Measurements from ENCODE around the gene CALN1. TPM values are rescaled to one million over a fixed set of nuclear protein-coding genes. Genes with fewer than 3 reads are reported as not detected.

The CALN1 gene
- total and polyA plus RNA-seq, 2 of the 8 experiments (the other 6 are each of a cell fraction or from before 2014, with no cell fraction given) = 6.4 to 15.2 TPM

GRCh38 chr7:71835056-71835455 is 577.1 kb downstream of the CALN1 start:
- DNase-seq (ENCODE audit: low read depth in 1 of 2, low spot score in 2 of 2) (no peak), FAIRE-seq (no peak)
- H3K27ac ChIP-seq (ENCODE audit: low read depth, low read length) = no peak overlapping the region
- no peak overlapping the region for H3K4me2 ChIP-seq (ENCODE audit: insufficient read depth in 1 of 2, low read depth in 2 of 2, low read length in 2 of 2)
- no peak overlapping the region for H2BK12ac ChIP-seq (ENCODE audit: low read depth, low read length)
- H4K8ac ChIP-seq (ENCODE audit: extremely low read depth, insufficient read depth, low read length) = no peak overlapping the region
- CTCF ChIA-PET (ENCODE audit: partially characterized antibody) = interaction anchor here (1.1 to 2.0 kb wide), 2 partner anchors 8 to 27 kb away, joined by 3 to 7 read pairs; no protein-coding TSS in a partner anchor
- no peak overlapping the region for H2BK5ac ChIP-seq (ENCODE audit: low read depth, low read length)
- no peak overlapping the region for H3K18ac ChIP-seq (ENCODE audit: extremely low read depth, low read length)
- no peaks in the 10 kb centered on the region for H3K79me1 ChIP-seq (ENCODE audit: low read depth, low read length)
- no peak overlapping the region for H4K91ac ChIP-seq (replicated peaks; ENCODE audit: insufficient read length, low read length)
- H3K23ac ChIP-seq (ENCODE audit: insufficient read length) = no peak overlapping the region
- POLR2A ChIA-PET (ENCODE audit: partially characterized antibody) = no interaction called here
- no peak overlapping the region for H2BK15ac ChIP-seq (ENCODE audit: low read length)
- no peaks in the 10 kb centered on the region for H3K79me2 ChIP-seq (ENCODE audit: control insufficient read depth in 1 of 2, insufficient read depth in 2 of 2, low read length in 2 of 2)
- no peaks in the 10 kb centered on the region for H3K23me2 ChIP-seq (ENCODE audit: low read depth, low read length)
- TF ChIP-seq CBX8 (IDR thresholded peaks at IDR 0.05; ENCODE audit: borderline replicate concordance, low read depth, low read length) = no peak
- no peak for TF ChIP-seq JUND (IDR thresholded peaks at IDR 0.05; ENCODE audit: low read length)
- TF ChIP-seq USF2 (IDR thresholded peaks at IDR 0.05; ENCODE audit: low read length) = no peak
- no peak for TF ChIP-seq CREB1 (IDR thresholded peaks at IDR 0.05)
- TF ChIP-seq RXRA (IDR thresholded peaks at IDR 0.05; ENCODE audit: insufficient read depth, low read depth, low read length) = no peak
- no peak for TF ChIP-seq BCL11A (IDR thresholded peaks at IDR 0.05; ENCODE audit: low read depth in 2 of 2, low read length in 2 of 2)
- no peak for TF ChIP-seq HDAC2 (IDR thresholded peaks at IDR 0.05; ENCODE audit: borderline replicate concordance in 1 of 2, low read depth in 2 of 2, low read length in 2 of 2)
- TF ChIP-seq FOSL1 (IDR thresholded peaks at IDR 0.05; ENCODE audit: insufficient read depth, low read depth, low read length) = no peak
- no peak for TF ChIP-seq RNF2 (IDR thresholded peaks at IDR 0.05; ENCODE audit: borderline replicate concordance, low read depth, low read length, missing control alignments, poor library complexity, severe bottlenecking)
- TF ChIP-seq YY1 (IDR thresholded peaks at IDR 0.05; ENCODE audit: low read depth, low read length) = no peak
- TF ChIP-seq SIRT6 (IDR thresholded peaks at IDR 0.05; ENCODE audit: low read length) = no peak
- no peak for TF ChIP-seq TAF7 (optimal IDR thresholded peaks at IDR 0.05; ENCODE audit: borderline replicate concordance, low read depth, low read length)
- TF ChIP-seq TAF1 (IDR thresholded peaks at IDR 0.05; ENCODE audit: low read depth, low read length) = no peak
- H3K4ac ChIP-seq (replicated peaks; ENCODE audit: insufficient read length, low read depth, low read length) = no peak overlapping the region
- H3K4me3 ChIP-seq (ENCODE audit: extremely low read depth in 1 of 4, insufficient read depth in 2 of 4, low read depth in 3 of 4, low read length in 4 of 4) = no peak overlapping the region
- 92% methylated on average over 5 of the region's 5 CpGs; no CpG with 5 or more reads in 1 of the 2 experiments for WGBS, 2 experiments (ENCODE audit: extremely low coverage in 1 of 2, insufficient coverage in 1 of 2, insufficient read length in 1 of 2, insufficient replicate concordance in 2 of 2, low coverage in 1 of 2, low lambda C conversion rate in 2 of 2, missing lambda C conversion rate in 1 of 2)
- no peaks in the 10 kb centered on the region for H3K9me3 ChIP-seq (ENCODE audit: insufficient read depth in 2 of 2, low read depth in 1 of 2, low read length in 1 of 2)
- no peaks in the 10 kb centered on the region for H4K20me1 ChIP-seq (replicated peaks in 1 of 2; ENCODE audit: control insufficient read depth in 1 of 2, insufficient read depth in 2 of 2, low read length in 2 of 2)
- no peak overlapping the region for H3K9ac ChIP-seq (replicated peaks in 1 of 4; ENCODE audit: extremely low read depth in 1 of 4, low read depth in 3 of 4, low read length in 3 of 4)
- no peak overlapping the region for H2BK20ac ChIP-seq (ENCODE audit: low read length)
- H3K27me3 ChIP-seq (replicated peaks in 1 of 4; ENCODE audit: control insufficient read depth in 3 of 4, extremely low read depth in 1 of 4, insufficient read depth in 3 of 4, low read length in 3 of 4) = no peaks in the 10 kb centered on the region
- no peak overlapping the region for H2BK120ac ChIP-seq (replicated peaks; ENCODE audit: low read depth, low read length)
- H4K5ac ChIP-seq (ENCODE audit: insufficient read length, low read depth, low read length) = no peak overlapping the region
- no peak overlapping the region for H2AFZ ChIP-seq (ENCODE audit: low read length)
- no peaks in the 10 kb centered on the region for H3K36me3 ChIP-seq (ENCODE audit: control insufficient read depth in 2 of 4, insufficient read depth in 4 of 4, low read length in 3 of 4)
- no peaks in the 10 kb centered on the region for H3K4me1 ChIP-seq (replicated peaks in 1 of 4; ENCODE audit: control insufficient read depth in 3 of 4, insufficient read depth in 4 of 4, low read length in 3 of 4)
- no peak overlapping the region for H2AK5ac ChIP-seq (ENCODE audit: low read depth, low read length)
- H3K56ac ChIP-seq (replicated peaks; ENCODE audit: insufficient read length, low read depth, low read length) = no peak overlapping the region
- no peak overlapping the region for H3K14ac ChIP-seq (ENCODE audit: insufficient read length)

All from H1 (cell line).